Esophagus squamous epithelium (tissue), 4 donors: ENCODE measurements around the gene THAP8.

Experiments used
- CTCF ChIP-seq, 6 experiments: fragments of 450-650 bp in 4 of 6; fragments of 200-600 bp in 2 of 6; sonication (generic) in 2 of 6; IDR thresholded peaks; one replicate each; pipeline ENCODE4 v1.5.1; 2016 to 2019; ENCODE audit warnings: antibody characterized with exemption in 6 of 6, mild to moderate bottlenecking in 4 of 6, moderate library complexity in 4 of 6
- POLR2A ChIP-seq, 4 donors: fragments of 450-650 bp; IDR thresholded peaks; one replicate each; pipeline ENCODE4 v1.6.1; 2017; ENCODE audit warnings: antibody characterized with exemption in 4 of 4, mild to moderate bottlenecking in 4 of 4, moderate library complexity in 3 of 4

DNA sequence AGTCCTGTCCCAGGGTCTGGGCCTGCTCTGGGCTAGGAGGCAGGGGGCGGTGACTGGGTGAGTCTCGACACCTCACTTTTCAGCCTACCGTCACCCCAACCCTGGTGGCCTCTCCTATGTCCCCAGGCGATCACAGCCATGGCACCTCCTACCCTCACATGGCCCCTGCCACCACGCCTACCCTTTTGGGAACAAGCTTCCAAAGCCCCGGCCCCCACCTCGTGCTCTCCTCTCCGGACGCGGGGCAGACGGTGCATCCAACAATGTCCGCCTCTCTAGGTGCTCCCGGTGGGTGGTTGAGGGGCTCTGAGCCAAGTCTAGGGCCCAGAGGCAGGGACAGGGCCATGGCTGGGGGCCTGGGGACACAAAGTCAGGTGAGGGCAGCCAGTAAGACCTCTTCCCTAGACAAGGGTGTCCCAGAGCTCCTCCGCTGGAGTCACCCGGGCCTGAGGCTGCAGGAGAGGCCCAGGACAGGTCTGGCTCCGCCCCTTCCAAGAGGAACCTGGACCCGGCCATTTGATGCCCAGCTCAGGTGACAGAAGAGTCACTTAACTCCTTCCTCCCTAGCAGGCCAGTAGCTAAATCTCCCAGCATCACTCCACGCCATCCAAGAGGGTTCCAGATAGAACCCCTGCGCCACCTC is 45.6 kb downstream of the THAP8 start, which contains the start of gene SYNE4:
- TF ChIP-seq CTCF (IDR thresholded peaks at IDR 0.05) (no peak), POLR2A (IDR thresholded peaks at IDR 0.05) (no peak)
